GM21786 (cell line): ENCODE results near the gene MAPK8IP3.

Experiments
- ATAC-seq: cut with Tn5 transposase; IDR thresholded peaks from one replicate; pipeline ENCODE4 v1.9.1; 2021; ENCODE audit not compliant: unreplicated experiment

Gene MAPK8IP3

GRCh38 chr16:1800701-1801100 is 94.7 kb downstream of the MAPK8IP3 start:
- ATAC-seq = no peak

- ATAC-seq = no peak
These were observed 101.6 kb downstream of the MAPK8IP3 start for GRCh38 chr16:1807626-1808025.

GRCh38 chr16:1808691-1809090 is 102.7 kb downstream of the MAPK8IP3 start:
- no peak for ATAC-seq

- ATAC-seq = no peak
These were observed 103.3 kb downstream of the MAPK8IP3 start for GRCh38 chr16:1809281-1809801.

- ATAC-seq = no peak
These were observed 104.1 kb downstream of the MAPK8IP3 start for GRCh38 chr16:1810106-1810505.

- no peak for ATAC-seq
These were observed 104.5 kb downstream of the MAPK8IP3 start for GRCh38 chr16:1810536-1810935.

- no peak for ATAC-seq
These were observed 106.8 kb downstream of the MAPK8IP3 start for GRCh38 chr16:1812732-1813163.

- no peak for ATAC-seq
These were observed 109.5 kb downstream of the MAPK8IP3 start for GRCh38 chr16:1815461-1815860.

GRCh38 chr16:1816396-1817275 is 110.6 kb downstream of the MAPK8IP3 start:
- no peak for ATAC-seq

GRCh38 chr16:1817276-1817589 is 111.2 kb downstream of the MAPK8IP3 start:
- no peak for ATAC-seq

- no peak for ATAC-seq
These were observed 111.7 kb downstream of the MAPK8IP3 start for GRCh38 chr16:1817716-1818115.

- no peak for ATAC-seq
These were observed 112.3 kb downstream of the MAPK8IP3 start for GRCh38 chr16:1818204-1818872.

- no peak for ATAC-seq
These were observed 113.0 kb downstream of the MAPK8IP3 start for GRCh38 chr16:1818873-1819525.

- ATAC-seq = no peak
These were observed 113.6 kb downstream of the MAPK8IP3 start for GRCh38 chr16:1819611-1820010.
